ENCODE results near the gene CLN6.

DNA sequence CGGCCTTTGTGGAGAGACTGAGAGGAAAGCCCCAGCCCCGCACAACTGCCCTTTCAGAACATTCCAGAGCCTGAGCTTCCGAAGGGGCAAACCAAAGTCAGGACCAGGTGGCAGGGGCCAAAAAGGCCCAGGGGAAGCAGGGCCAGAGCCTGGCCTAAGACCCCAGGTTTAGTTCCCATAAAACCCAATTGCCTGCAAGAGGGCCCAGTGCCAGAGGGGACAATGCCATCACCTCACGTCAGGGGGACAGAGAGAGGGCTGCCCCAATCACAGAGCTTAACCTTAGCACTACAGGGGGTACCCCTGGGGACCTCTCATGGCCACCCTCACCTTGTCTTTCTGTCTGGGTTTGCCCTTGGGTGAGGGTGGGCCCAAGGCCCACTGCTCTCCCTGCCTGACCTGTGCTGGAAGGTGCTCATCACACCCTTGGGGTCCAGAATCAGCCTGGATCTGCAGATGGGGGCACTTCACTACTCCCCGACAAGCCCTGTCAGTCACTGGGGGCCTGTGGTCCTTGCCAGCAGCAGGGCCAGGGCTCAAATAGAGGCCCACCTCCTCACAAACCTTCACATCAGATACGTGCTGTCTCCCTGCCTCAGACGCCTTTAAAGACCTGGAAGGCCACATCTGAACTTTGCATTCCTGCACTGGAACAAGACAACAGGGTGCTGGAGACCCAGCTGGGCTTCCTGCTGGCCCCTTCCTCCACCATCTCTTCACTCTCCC, 28.2 kb downstream of the CLN6 start:
- TF ChIP-seq, protein P1, sequence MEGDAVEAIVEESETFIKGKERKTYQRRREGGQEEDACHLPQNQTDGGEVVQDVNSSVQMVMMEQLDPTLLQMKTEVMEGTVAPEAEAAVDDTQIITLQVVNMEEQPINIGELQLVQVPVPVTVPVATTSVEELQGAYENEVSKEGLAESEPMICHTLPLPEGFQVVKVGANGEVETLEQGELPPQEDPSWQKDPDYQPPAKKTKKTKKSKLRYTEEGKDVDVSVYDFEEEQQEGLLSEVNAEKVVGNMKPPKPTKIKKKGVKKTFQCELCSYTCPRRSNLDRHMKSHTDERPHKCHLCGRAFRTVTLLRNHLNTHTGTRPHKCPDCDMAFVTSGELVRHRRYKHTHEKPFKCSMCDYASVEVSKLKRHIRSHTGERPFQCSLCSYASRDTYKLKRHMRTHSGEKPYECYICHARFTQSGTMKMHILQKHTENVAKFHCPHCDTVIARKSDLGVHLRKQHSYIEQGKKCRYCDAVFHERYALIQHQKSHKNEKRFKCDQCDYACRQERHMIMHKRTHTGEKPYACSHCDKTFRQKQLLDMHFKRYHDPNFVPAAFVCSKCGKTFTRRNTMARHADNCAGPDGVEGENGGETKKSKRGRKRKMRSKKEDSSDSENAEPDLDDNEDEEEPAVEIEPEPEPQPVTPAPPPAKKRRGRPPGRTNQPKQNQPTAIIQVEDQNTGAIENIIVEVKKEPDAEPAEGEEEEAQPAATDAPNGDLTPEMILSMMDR (IDR thresholded peaks at IDR 0.05; ENCODE audit: poor library complexity) = no peak
- TF ChIP-seq EZH2phosphoT487 (IDR thresholded peaks at IDR 0.05; ENCODE audit: low read depth, severe bottlenecking, unreplicated experiment) = no peak
